ENCODE measurements around the gene SFT2D1.
A peak's percentile ranks its signal among the peaks of the same experiment; 100 is the strongest.

The SFT2D1 gene

GRCh38 chr6:166351715-166352285 is 9.5 kb upstream of the SFT2D1 start:
- H3K9me3 ChIP-seq (replicated peaks; ENCODE audit: insufficient read depth, low read length), result no peaks in the 10 kb centered on the region

DNA sequence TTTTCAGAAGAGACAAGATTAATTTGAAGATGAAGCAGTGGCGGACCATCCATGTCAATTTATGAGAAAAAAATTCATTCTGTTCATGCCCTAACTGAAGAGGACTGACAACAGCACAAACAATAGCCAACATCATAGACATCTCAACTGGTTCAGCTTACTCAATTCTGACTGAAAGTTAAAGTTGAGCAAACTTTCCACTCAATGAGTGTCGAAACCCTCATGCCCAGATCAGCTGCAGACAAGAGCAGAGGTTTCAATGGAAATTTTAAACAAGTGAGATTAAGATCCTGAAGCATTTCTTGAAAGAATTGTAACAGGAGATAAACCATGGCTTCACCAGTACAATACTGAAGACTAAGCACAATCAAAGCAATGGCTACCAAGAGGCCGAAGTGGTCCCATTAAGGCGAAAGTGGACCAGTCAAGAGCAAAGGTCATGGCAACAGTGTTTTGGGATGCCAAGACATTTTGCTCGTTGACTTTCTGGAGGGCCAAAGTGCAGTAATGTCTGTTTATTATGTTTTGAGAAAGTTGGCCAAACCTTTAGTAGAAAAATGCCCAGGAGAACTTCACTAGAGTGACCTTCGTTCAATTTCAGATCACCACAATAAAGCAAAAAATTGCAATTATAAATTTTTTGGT is 6.1 kb upstream of the SFT2D1 start:
- Histone ChIP-seq H3K9me3 (replicated peaks; ENCODE audit: insufficient read depth, low read length) (no peaks in the 10 kb centered on the region), H3F3A (ENCODE audit: insufficient read depth, low read length) (no peaks in the 10 kb centered on the region), H3K27ac (ENCODE audit: low read length) (no peak overlapping the region), H3K79me2 (ENCODE audit: low read length) (no peaks in the 10 kb centered on the region), H3K4me1 (ENCODE audit: low read length) (no peaks in the 10 kb centered on the region), H3K4me3 (ENCODE audit: low read length) (no peak overlapping the region), H4K20me1 (ENCODE audit: insufficient read depth, low read length) (no peaks in the 10 kb centered on the region), H3K27me3 (replicated peaks; ENCODE audit: insufficient read depth, low read length) (no peaks in the 10 kb centered on the region), H3K4me2 (ENCODE audit: low read depth, low read length) (no peak overlapping the region), H2AFZ (ENCODE audit: low read length) (no peak overlapping the region), H3K36me3 (replicated peaks; ENCODE audit: insufficient read depth, low read length) (no peaks in the 10 kb centered on the region), H3K9ac (ENCODE audit: low read length) (no peak overlapping the region), H3K9me2 (replicated peaks; ENCODE audit: insufficient read depth, low read length) (no peaks in the 10 kb centered on the region)
- TF ChIP-seq CTCF (IDR thresholded peaks at IDR 0.05; ENCODE audit: low read length), result no peak
- TF ChIP-seq EZH2phosphoT487 (IDR thresholded peaks at IDR 0.05; ENCODE audit: low read length), result no peak
- no peak for TF ChIP-seq EZH2 (optimal IDR thresholded peaks at IDR 0.05; ENCODE audit: low read depth, low read length)
- no peak for DNase-seq

More at GRCh38 chr6:166351715-166352285, 9.5 kb upstream of the SFT2D1 start:
- H3K36me3 ChIP-seq (replicated peaks; ENCODE audit: insufficient read depth, low read length), result no peaks in the 10 kb centered on the region
- no peaks in the 10 kb centered on the region for H3K4me1 ChIP-seq (ENCODE audit: low read length)
- no peaks in the 10 kb centered on the region for H3K79me2 ChIP-seq (ENCODE audit: low read length)
- no peaks in the 10 kb centered on the region for H3K9me2 ChIP-seq (replicated peaks; ENCODE audit: insufficient read depth, low read length)
- 0 out of 2 replicates have a peak overlapping the region, but pooled peaks have one; percentile 22 for H3K4me3 ChIP-seq (ENCODE audit: low read length)
- peak overlapping the region; percentile 43; the same call in 1 of the 2 replicates for H3K4me2 ChIP-seq (ENCODE audit: low read depth, low read length)
- no peak overlapping the region; the same call in 1 of the 2 replicates for H3K27ac ChIP-seq (ENCODE audit: low read length)
- no peaks in the 10 kb centered on the region for H3K27me3 ChIP-seq (replicated peaks; ENCODE audit: insufficient read depth, low read length)
- no peaks in the 10 kb centered on the region for H4K20me1 ChIP-seq (ENCODE audit: insufficient read depth, low read length)
- no peaks in the 10 kb centered on the region for H3F3A ChIP-seq (ENCODE audit: insufficient read depth, low read length)
- TF ChIP-seq EZH2phosphoT487 (IDR thresholded peaks at IDR 0.05; ENCODE audit: low read length) (no peak), CTCF (IDR thresholded peaks at IDR 0.05; ENCODE audit: low read length) (no peak), EZH2 (optimal IDR thresholded peaks at IDR 0.05; ENCODE audit: low read depth, low read length) (no peak)
- H2AFZ ChIP-seq (ENCODE audit: low read length), result peak overlapping the region; percentile 8; the same call in 1 of the 2 replicates
- H3K9ac ChIP-seq (ENCODE audit: low read length), result no peak overlapping the region
- peak; percentile 12 for DNase-seq

DNA sequence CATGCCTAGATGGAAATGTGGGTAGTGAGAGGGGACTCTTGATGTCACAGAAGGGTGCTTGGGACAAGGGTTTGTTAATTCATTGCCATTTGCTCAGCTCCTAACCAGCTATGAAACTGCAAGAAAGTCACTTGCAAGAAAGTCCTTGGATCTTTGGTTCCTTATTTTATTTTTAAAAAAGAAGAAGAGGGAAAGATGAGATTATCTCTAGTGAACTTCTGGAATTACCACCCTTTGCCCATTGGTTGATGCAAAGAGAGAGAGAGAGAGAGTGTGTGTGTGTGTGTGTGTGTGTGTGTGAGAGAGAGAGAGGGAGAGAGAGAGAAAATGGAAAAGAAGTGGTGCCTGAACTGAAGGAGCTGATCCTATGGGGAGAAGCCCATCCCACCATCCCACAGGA is 4.6 kb upstream of the SFT2D1 start:
- no peak overlapping the region for H2AFZ ChIP-seq (ENCODE audit: low read length)
- H3K9ac ChIP-seq (ENCODE audit: low read length), result no peak overlapping the region
- H3F3A ChIP-seq (ENCODE audit: insufficient read depth, low read length), result peaks cover 6% of the 10 kb centered on the region; the same call in 1 of the 2 replicates
- no peaks in the 10 kb centered on the region for H4K20me1 ChIP-seq (ENCODE audit: insufficient read depth, low read length)
- H3K79me2 ChIP-seq (ENCODE audit: low read length), result peaks cover 4% of the 10 kb centered on the region
- H3K4me3 ChIP-seq (ENCODE audit: low read length), result no peak overlapping the region
- no peak for TF ChIP-seq EZH2 (optimal IDR thresholded peaks at IDR 0.05; ENCODE audit: low read depth, low read length)
- no peak for TF ChIP-seq EZH2phosphoT487 (IDR thresholded peaks at IDR 0.05; ENCODE audit: low read length)
- TF ChIP-seq CTCF (IDR thresholded peaks at IDR 0.05; ENCODE audit: low read length), result no peak
- H3K9me2 ChIP-seq (replicated peaks; ENCODE audit: insufficient read depth, low read length), result no peaks in the 10 kb centered on the region
- no peaks in the 10 kb centered on the region for H3K36me3 ChIP-seq (replicated peaks; ENCODE audit: insufficient read depth, low read length)
- no peak overlapping the region for H3K4me2 ChIP-seq (ENCODE audit: low read depth, low read length)
- H3K9me3 ChIP-seq (replicated peaks; ENCODE audit: insufficient read depth, low read length), result no peaks in the 10 kb centered on the region
- DNase-seq, result no peak
- no peaks in the 10 kb centered on the region for H3K27me3 ChIP-seq (replicated peaks; ENCODE audit: insufficient read depth, low read length)
- H3K27ac ChIP-seq (ENCODE audit: low read length), result no peak overlapping the region
- H3K4me1 ChIP-seq (ENCODE audit: low read length), result no peaks in the 10 kb centered on the region
